ENCODE measurements around the gene SBF2. TPM values are rescaled to one million over a fixed set of nuclear protein-coding genes. Genes with fewer than 3 reads are reported as not detected.

The SBF2 gene
- total and polyA plus RNA-seq, 2 donors (not counting 1 experiment from before 2014, with no cell fraction given) = 5.6 to 17.7 TPM

Small RNA genes within 50 kb of the gene (small RNA-seq; reads per million reads assigned to genes)
- gene AC080023.2 (ENCODE audit: insufficient read length, low read depth, low replicate concordance) (not detected), gene RNU7-28P (ENCODE audit: insufficient read length, low read depth, low replicate concordance) (not detected)

Other genes starting within 250 kb of the SBF2 start
- 5.6 and 10.4 TPM in 2 replicates for gene ADM, start 10.9 kb upstream of the SBF2 start, total RNA-seq
- gene ADM, start 10.9 kb upstream of the SBF2 start, polyA plus RNA-seq = 0.84 and 2.3 TPM in 2 replicates
- gene AMPD3, start 161.0 kb upstream of the SBF2 start, total RNA-seq = 82.4 and 85.5 TPM in 2 replicates
- gene AMPD3, start 161.0 kb upstream of the SBF2 start, polyA plus RNA-seq = 40.1 and 48.3 TPM in 2 replicates
- 48.2 and 49.1 TPM in 2 replicates for gene RNF141, start 247.0 kb upstream of the SBF2 start, total RNA-seq
- gene RNF141, start 247.0 kb upstream of the SBF2 start, polyA plus RNA-seq = 23.3 and 27.0 TPM in 2 replicates

Data from B cell (primary cell).